22Rv1 (cell line): ENCODE results near the gene RTTN.

Experiments
- CTCF ChIP-seq: fragments of 450-650 bp; IDR thresholded peaks from 2 replicates; pipeline ENCODE4 v1.5.1; 2017; ENCODE audit warnings: mild to moderate bottlenecking
- ZFX ChIP-seq: fragments of 450-650 bp; IDR thresholded peaks from 2 replicates; pipeline ENCODE4 v1.6.1; 2017; ENCODE audit warnings: antibody characterized with exemption, borderline replicate concordance

GRCh38 chr18:69963196-69963595 lies 242.3 kb downstream of the RTTN start:
- TF ChIP-seq ZFX (no peak), CTCF (no peak)
